ENCODE measurements around the gene ZEB1. TPM values are rescaled to one million over a fixed set of nuclear protein-coding genes. Genes with fewer than 3 reads are reported as not detected.

Gene ZEB1
- total and polyA plus RNA-seq, 9 of the 15 experiments (the other 6 are each of a cell fraction or from before 2014, with no cell fraction given): 2.1 to 8.4 (median 4.9) TPM

DNA sequence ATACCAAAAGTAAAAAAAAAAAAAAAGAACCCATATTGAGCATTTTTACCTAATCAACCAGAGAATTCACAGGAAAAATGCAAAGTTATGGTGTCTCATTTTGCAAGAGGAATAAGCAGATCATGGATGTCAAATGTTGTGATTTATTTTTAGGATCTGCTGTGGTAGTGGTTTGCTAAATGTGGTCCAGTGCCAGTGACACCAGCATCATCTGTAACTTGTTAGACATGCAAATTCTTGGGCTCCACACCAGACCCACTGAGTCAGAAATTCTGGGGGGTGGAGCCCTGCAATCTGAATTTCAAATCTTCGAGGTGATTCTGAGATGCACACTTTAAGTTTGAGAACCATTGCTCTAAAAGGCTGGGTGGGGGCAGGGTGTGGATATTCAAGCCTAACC, 30.1 kb upstream of the ZEB1 start (continued):
- TF ChIP-seq HINFP (tag; conservative IDR thresholded peaks at IDR 0.05; ENCODE audit: low read depth): no peak
- TF ChIP-seq BCLAF1 (IDR thresholded peaks at IDR 0.05; ENCODE audit: borderline replicate concordance in 1 of 2, control insufficient read depth in 1 of 2, low read depth in 2 of 2, low read length in 1 of 2): no peak

GRCh38 chr10:31290386-31290785, 28.6 kb upstream of the ZEB1 start:
- WGBS (ENCODE audit: insufficient coverage, low coverage, missing lambda C conversion rate): 0% methylated on average over 3 of the region's 3 CpGs
- no peak for FAIRE-seq
- Histone ChIP-seq H3K27ac (ENCODE audit: extremely low read depth, low read depth, low read length) (no peak overlapping the region), H3K9ac (ENCODE audit: insufficient read depth in 1 of 2, low read depth in 2 of 2, low read length in 2 of 2) (no peak overlapping the region), H3K9me1 (ENCODE audit: control insufficient read depth, insufficient read depth, low read length) (no peaks in the 10 kb centered on the region), H3K4me1 (replicated peaks in 1 of 2; ENCODE audit: control insufficient read depth in 2 of 2, insufficient read depth in 2 of 2, low read length in 2 of 2) (no peaks in the 10 kb centered on the region), H3K27me3 (ENCODE audit: control insufficient read depth in 2 of 2, insufficient read depth in 2 of 2, low read length in 2 of 2) (no peaks in the 10 kb centered on the region), H3K4me2 (ENCODE audit: insufficient read depth, low read length) (no peak overlapping the region), H3K4me3 (no peak overlapping the region), H3K9me3 (replicated peaks; ENCODE audit: control insufficient read depth, insufficient read depth, low read depth, low read length) (no peaks in the 10 kb centered on the region), H2AFZ (ENCODE audit: low read depth, low read length) (no peak overlapping the region), H4K20me1 (replicated peaks; ENCODE audit: control insufficient read depth, insufficient read depth, low read length) (no peaks in the 10 kb centered on the region), H3K36me3 (ENCODE audit: control insufficient read depth, insufficient read depth, low read length) (no peaks in the 10 kb centered on the region), H3K79me2 (ENCODE audit: control insufficient read depth, insufficient read depth, low read length) (no peaks in the 10 kb centered on the region)
- intact Hi-C loops (cut with micrococcal nuclease) (no loop called here), in situ Hi-C loops (cut with MboI) (no loop called here)
- ChIA-PET CTCF (ENCODE audit: low intra/inter-chr PET ratio) (no interaction called here), POLR2A (interaction anchor here (0.5 to 0.9 kb wide), 2 partner anchors 22 to 46 kb away, joined by 3 read pairs; no protein-coding TSS in a partner anchor)
- DNase-seq (ENCODE audit: extremely low read depth in 1 of 4, low spot score in 3 of 4): no peak
- BruUV-seq (replicated peaks): no TSS peak
- no peak for ATAC-seq
- no peak for TF ChIP-seq ERF (CRISPR knock-in tag; IDR thresholded peaks at IDR 0.05)
- TF ChIP-seq ILK (tag; IDR thresholded peaks at IDR 0.05; ENCODE audit: borderline replicate concordance, low read depth): no peak
- no peak for TF ChIP-seq BMI1 (IDR thresholded peaks at IDR 0.05; ENCODE audit: low read length)
- no peak for TF ChIP-seq E4F1 (CRISPR knock-in tag; IDR thresholded peaks at IDR 0.05; ENCODE audit: borderline replicate concordance)
- no peak for TF ChIP-seq ASH1L (IDR thresholded peaks at IDR 0.05; ENCODE audit: borderline replicate concordance, low read depth, partially characterized antibody)
- TF ChIP-seq ATF7 (IDR thresholded peaks at IDR 0.05): no peak
- TF ChIP-seq ZNF184 (CRISPR knock-in tag; IDR thresholded peaks at IDR 0.05): no peak
- no peak for TF ChIP-seq CHCHD3 (CRISPR knock-in tag; IDR thresholded peaks at IDR 0.05)
- TF ChIP-seq TAF9B (IDR thresholded peaks at IDR 0.05; ENCODE audit: partially characterized antibody): no peak
- TF ChIP-seq ZNF175 (CRISPR knock-in tag; IDR thresholded peaks at IDR 0.05; ENCODE audit: low read depth): no peak
- no peak for TF ChIP-seq RBM22 (IDR thresholded peaks at IDR 0.05; ENCODE audit: low read depth, low read length, poor library complexity, severe bottlenecking)
